Measurements from ENCODE around the gene RGS6.

Gene RGS6

GRCh38 chr14:72560889-72561493 lies 628.8 kb downstream of the RGS6 start:
- DNase-seq, result no peak

- DNase-seq, result no peak
Measured at GRCh38 chr14:72562300-72562699, 630.1 kb downstream of the RGS6 start.

GRCh38 chr14:72563676-72564075 lies 631.4 kb downstream of the RGS6 start:
- DNase-seq, result no peak

- no peak for DNase-seq
Measured at GRCh38 chr14:72565149-72565559, 632.9 kb downstream of the RGS6 start.

- no peak for DNase-seq
Measured at GRCh38 chr14:72565917-72566316, 633.7 kb downstream of the RGS6 start.

- DNase-seq, result no peak
Measured at GRCh38 chr14:72567226-72567625, 635.0 kb downstream of the RGS6 start.

GRCh38 chr14:72568296-72568992 lies 636.2 kb downstream of the RGS6 start:
- no peak for DNase-seq

- DNase-seq, result no peak
Measured at GRCh38 chr14:72573725-72574417, 641.6 kb downstream of the RGS6 start.

GRCh38 chr14:72574715-72575114 lies 642.5 kb downstream of the RGS6 start:
- no peak for DNase-seq

GRCh38 chr14:72576258-72576657 lies 644.0 kb downstream of the RGS6 start:
- no peak for DNase-seq

GRCh38 chr14:72577521-72577920 lies 645.3 kb downstream of the RGS6 start:
- DNase-seq, result no peak

- DNase-seq, result no peak
Measured at GRCh38 chr14:72578514-72578913, 646.3 kb downstream of the RGS6 start.

GRCh38 chr14:72582582-72582981 lies 650.4 kb downstream of the RGS6 start:
- DNase-seq, result no peak

GRCh38 chr14:72583316-72584272 lies 651.4 kb downstream of the RGS6 start:
- DNase-seq, result no peak

GRCh38 chr14:72588521-72588920 lies 656.3 kb downstream of the RGS6 start:
- no peak for DNase-seq

GRCh38 chr14:72589652-72590051 lies 657.4 kb downstream of the RGS6 start:
- DNase-seq, result no peak

- no peak for DNase-seq
Measured at GRCh38 chr14:72590577-72590976, 658.3 kb downstream of the RGS6 start.

- no peak for DNase-seq
Measured at GRCh38 chr14:72591391-72591790, 659.2 kb downstream of the RGS6 start.

- DNase-seq, result no peak
Measured at GRCh38 chr14:72594099-72594901, 662.1 kb downstream of the RGS6 start.

GRCh38 chr14:72595152-72595862 lies 663.1 kb downstream of the RGS6 start:
- DNase-seq, result no peak

All from NCI-H146 (cell line).